ENCODE data around the gene ARL8B.

- TF ChIP-seq POLR2AphosphoS5 (IDR thresholded peaks at IDR 0.05; ENCODE audit: low read depth, low read length) (no peak), POLR2A (IDR thresholded peaks at IDR 0.05; ENCODE audit: low read depth, low read length) (no peak)
Measured at GRCh38 chr3:5136919-5137429, 14.9 kb downstream of the ARL8B start.
